ENCODE data around the gene KIF24.
"Not testable (repeated sequence)": the region's sequence is repeated elsewhere in the genome, so short reads cannot be mapped to it uniquely, and the experiment has no call there.

Gene KIF24

DNA sequence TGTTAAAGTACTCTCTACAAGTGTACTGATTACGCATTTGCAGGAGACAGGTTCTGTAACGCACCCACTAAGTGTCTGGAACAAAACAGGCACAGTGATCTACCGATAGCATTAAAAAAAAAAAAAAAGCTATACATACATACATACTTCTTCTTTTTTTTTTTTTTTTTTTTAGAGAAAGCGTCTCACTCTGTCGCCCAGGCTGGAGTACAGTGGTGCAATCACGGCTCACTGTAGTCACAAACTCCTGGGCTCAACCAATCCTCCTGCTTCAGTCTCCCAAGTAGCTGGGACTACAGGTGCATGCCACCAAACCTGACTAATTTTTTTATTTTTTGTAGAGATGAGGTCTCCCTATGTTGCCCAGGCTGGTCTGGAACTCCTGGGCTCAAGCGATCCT is 7.6 kb downstream of the KIF24 start:
- no peak for DNase-seq

DNA sequence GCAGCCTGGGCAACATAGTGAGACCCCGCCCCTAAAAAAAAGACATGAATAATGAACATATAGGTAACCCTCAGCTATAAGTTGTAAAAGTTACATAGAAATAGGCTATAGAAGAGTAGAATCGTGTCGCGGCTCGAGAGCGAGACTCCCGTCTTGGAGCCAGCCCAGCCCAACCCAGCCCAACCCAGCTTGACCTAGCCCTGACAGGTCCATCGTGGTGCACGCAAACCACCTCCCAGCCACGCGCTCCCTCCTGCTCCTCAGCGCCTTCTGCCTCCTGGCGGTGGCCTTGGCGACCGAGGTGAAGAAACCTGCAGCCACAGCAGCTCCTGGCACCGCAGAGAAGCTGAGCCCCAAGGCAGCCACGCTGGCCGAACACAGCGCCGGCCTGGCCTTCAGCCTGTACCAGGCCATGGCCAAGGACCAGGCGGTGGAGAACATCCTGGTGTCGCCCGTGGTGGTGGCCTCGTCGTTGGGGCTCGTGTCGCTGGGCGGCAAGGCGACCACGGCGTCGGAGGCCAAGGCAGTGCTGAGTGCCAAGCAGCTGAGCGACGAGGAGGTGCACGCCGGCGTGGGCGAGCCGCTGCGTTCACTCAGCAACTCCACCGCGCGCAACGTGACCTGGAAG is 10.8 kb downstream of the KIF24 start:
- no peak for DNase-seq

DNA sequence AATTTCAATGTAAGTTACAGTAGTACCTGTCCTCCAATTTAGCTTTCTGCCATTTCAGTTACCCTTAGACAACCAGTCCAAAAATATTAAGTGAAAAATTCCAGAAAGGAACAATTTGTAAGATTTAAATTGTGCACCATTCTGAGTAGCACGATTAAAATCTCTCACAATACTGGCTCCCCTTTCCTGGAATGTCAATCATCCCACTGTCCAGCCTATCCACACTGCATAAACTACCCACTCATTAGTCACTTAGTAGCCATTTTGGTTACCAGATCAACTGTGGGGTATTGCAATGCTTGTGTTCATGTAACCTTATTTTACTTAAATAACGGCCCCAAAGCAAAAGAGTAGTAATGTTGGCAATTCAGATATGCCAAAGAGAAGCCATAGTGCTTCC is 11.6 kb downstream of the KIF24 start:
- DNase-seq: no peak

DNA sequence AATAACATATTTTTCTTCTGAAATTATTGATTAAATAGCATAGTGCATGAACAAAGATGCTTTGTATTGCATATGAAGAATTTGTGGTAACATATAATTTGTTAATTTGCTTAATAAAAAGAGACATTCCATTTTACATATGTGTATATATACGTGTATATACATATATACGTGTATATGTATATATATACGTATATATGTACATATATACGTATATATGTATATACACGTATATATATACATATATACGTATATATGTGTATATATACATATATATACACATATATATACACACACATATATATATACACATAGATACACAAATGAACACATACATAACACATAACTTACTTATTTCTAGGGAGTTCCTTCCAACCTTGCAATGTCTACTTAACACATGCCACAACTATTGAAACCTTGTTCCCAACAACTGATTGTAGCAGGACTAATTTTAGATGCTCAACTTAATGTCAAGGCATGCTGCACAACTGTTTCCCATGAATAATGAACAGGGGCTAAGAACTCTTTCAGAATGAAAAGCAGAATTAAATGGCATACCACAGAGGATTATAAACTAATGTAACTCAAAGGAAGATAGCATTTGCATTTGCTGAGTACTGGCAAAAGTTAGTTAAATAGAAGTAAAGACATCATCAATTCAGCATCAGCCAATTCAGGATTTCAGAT is 17.4 kb downstream of the KIF24 start:
- no peak for DNase-seq

DNA sequence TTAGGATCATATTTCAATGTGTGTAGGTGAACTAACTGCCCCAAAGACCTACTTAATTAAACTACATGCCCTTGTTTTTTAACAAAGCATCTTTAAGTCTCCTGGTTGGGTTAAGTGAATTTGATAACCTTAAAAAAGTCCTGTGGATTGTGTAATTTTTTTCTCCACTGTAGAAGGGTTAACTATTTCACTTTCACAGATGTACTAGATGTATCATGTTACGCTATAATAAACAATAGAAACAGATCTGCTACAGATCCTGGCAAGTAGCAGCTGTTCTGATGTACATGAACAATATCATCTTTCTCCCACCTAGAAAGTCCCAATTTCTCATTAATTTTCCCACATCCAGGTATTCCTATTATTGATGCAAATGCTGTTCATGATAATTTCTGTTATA is 18.9 kb downstream of the KIF24 start:
- DNase-seq: no peak

DNA sequence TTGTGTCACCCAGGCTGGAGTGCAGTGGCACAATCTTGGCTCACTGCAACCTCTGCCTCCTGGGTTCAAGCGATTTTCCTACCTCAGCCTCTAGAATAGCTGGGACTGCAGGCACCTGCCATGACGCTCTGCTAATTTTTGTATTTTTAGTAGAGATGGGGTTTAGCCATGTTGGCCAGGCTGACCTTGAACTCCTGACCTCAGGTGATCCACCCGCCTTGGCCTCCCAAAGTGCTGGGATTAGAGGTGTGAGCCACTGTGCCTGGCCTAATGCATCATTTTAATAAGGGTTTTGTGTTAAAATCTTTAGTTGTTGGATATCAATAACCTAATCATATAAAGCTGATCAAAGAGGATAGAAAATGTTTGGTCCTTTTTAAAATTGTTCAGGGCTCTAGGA is 20.8 kb downstream of the KIF24 start:
- DNase-seq: not testable (repeated sequence)

DNA sequence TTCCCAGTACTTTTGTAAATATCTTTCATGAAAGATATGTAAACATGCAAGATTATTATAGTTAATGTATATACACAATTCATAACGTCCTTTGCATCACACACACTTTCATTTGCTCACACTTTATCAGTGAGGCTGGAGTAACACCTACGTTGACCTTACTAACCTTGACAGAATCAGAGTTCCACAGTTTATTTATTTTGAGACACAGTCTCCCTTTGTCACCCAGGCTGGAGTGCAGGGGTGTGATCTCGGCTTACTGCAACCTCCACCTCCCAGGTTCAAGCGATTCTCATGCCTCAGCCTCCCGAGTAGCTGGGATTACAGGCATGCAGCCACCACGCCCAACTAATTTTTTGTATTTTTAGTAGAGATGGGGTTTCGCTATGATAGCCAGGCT is 28.0 kb downstream of the KIF24 start:
- not testable (repeated sequence) for DNase-seq

DNA sequence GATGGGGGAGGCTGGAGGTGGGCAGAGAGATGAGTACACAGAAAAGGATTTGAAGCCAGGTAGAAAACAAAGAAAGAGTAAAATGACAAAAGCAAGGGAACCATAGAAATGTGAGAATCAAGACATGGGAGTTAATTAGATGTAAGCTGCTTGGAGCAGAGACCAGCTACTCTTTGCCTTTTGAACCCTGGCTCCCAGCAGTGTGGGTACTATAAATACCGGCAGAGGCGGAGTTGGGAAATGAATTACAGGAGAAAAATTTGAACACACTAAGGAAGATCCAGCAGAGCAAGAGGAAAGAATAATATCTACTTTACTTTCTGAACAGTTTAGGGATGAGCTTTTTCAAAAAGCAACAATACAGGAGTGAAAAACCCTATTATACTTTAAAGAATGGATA is 36.5 kb downstream of the KIF24 start:
- DNase-seq: no peak

DNA sequence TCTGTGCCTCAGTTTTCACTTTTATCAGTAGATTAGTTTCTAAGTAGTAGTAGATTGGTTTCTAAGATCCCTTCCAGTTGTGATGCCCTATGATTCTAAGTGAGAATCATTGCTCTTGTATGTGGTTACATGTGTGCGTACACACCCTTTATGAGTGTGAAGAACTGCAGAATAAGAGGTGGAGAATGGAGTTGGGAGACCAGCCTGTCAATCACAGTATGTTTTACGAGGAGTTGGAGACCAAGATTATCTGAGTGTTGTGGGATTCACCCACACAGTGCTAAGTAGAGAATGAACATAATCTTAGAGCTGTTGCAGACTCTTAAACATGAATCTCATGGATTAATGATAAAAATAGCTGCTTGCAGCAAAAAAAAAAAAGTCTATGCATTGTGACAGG is 37.6 kb downstream of the KIF24 start:
- DNase-seq: no peak

DNA sequence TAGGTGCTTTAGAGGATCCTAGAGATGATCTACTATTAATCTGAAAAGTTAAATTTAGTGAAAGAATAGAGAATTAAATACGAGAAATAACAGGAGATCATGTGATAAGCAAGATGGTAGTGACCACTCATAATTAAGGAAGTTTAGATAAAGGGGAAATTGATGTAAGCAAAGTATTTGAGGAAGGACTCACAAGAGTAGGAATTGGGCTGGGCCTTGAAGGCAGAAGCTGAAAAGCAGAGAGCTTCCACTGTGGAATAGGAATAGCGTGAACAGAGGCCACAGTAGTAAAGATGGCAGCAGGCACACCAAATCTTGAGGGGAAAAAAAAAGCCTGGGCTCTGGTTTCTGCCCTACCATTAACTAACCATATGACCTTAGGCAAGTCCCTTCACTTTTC is 38.0 kb downstream of the KIF24 start:
- DNase-seq: no peak

DNA sequence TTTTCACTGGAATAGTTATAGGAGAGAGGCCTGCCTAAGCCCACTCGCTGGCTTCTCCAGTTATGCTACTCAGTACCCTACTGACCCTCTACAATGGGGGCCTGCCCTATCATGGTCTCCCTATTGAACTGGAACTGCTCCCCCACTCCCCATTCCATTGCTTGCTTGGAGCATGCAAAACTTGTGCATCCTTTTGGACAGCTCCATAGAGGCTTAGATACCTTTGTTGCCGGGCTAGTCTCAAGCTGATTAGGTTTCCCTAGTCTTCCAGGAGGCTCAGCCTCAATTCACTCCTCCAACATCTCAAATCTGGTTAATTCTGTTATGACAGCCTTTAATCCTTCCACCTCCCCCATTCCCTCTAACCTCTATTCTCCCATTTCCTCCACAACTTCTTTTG is 39.9 kb downstream of the KIF24 start:
- no peak for DNase-seq

DNA sequence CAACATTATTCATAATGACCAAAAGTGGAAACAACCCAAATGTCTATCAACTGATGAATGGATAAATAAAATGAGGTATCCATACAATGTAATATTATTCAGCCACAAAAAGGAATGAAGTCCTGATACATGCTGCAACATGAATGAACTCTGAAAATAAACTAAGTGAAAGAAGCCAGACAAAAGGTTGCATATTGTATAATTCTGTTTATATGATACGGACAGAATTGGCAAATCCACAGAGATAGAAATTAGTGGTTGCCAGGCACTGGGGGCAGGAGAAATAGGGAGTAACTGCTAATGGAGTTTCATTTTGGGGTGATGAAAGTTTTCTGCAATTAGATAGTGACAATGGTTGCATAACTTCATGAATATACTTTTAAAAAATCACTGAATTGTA is 47.0 kb downstream of the KIF24 start:
- DNase-seq: no peak

DNA sequence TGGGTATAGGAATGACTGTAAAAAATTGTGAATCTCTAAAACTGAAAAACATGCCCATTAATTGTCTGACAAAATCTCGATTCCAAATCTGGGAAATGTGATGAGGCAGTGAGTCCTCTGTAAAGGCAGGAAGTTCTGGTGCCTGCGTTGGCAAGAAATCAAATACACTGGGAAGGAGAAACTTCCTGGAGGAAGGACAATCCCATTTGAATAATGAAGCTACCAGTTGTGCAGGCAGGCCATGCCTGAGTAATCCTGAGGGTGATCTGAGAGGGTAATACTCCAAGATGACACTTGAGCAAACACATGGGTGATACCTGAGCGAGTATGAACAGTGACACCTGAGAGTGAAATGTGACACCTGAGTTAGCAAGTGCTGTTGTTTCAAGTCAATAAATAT is 49.7 kb downstream of the KIF24 start:
- DNase-seq: no peak

Measured in GOT3 (cell line).